HepG2 (cell line): Measurements from ENCODE around the gene CTNND1.

Experiments used
- ASH2L ChIP-seq: fragments of 300-600, 200-600 bp; sonication (generic); IDR thresholded peaks from 2 replicates; pipeline ENCODE4 v1.7.0; 2017; ENCODE audit warnings: low read depth, mild to moderate bottlenecking, moderate library complexity, mixed read lengths, low read length; ENCODE audit not compliant: insufficient read length
- CTCF ChIP-seq: sonication (generic); formaldehyde crosslinking; IDR thresholded peaks from 2 replicates; pipeline ENCODE4 v1.5.0; 2020; ENCODE audit warnings: mild to moderate bottlenecking, missing genetic modification reagents, moderate library complexity
- E2F1 ChIP-seq: sonication (generic); formaldehyde crosslinking; IDR thresholded peaks from 2 replicates; pipeline ENCODE4 v1.5.0; 2020; ENCODE audit warnings: missing genetic modification reagents
- EZH2 ChIP-seq: conservative IDR thresholded peaks from 2 replicates; pipeline ENCODE4 v1.6.1; 2012; ENCODE audit warnings: mild to moderate bottlenecking, low read depth, low read length, moderate library complexity
- FOXA1 ChIP-seq, 2 experiments: fragments of 450-650 bp in 1 of 2; sonication (generic) in 1 of 2; formaldehyde crosslinking in 1 of 2; IDR thresholded peaks; 2 replicates each; pipeline versions ENCODE4 v1.4.0 to v1.6.1; 2016 to 2020; ENCODE audit warnings: missing genetic modification reagents in 1 of 2
- HDAC6 ChIP-seq: fragments of 200-600 bp; sonication (generic); IDR thresholded peaks from 2 replicates; pipeline ENCODE4 v1.7.0; 2017; ENCODE audit warnings: mild to moderate bottlenecking, antibody characterized with exemption, low read length, low read depth
- JUNB ChIP-seq: sonication (generic); formaldehyde crosslinking; IDR thresholded peaks from 2 replicates; pipeline ENCODE4 v1.8.0; 2022; ENCODE audit warnings: missing genetic modification reagents, mild to moderate bottlenecking, borderline replicate concordance
- NFIC ChIP-seq: IDR thresholded peaks from 2 replicates; pipeline ENCODE4 v1.6.1; 2012; ENCODE audit warnings: mild to moderate bottlenecking, low read length, inconsistent platforms
- POLR2A ChIP-seq, 2 experiments: IDR thresholded peaks; 2 replicates each; pipeline ENCODE4 v1.6.1; 2011; ENCODE audit warnings: low read depth in 2 of 2, low read length in 2 of 2, mild to moderate bottlenecking in 1 of 2, moderate library complexity in 1 of 2; ENCODE audit not compliant: insufficient read depth in 1 of 2
- SMARCE1 ChIP-seq: fragments of 450-650 bp; IDR thresholded peaks from 2 replicates; pipeline ENCODE4 v1.6.1; 2017; ENCODE audit warnings: borderline replicate concordance
- ZFAT ChIP-seq: sonication (generic); formaldehyde crosslinking; conservative IDR thresholded peaks from 2 replicates; pipeline ENCODE4 v1.8.1; 2023; ENCODE audit warnings: missing genetic modification reagents, inconsistent platforms

- TF ChIP-seq CTCF (CRISPR knock-in tag) = no peak
- no peak for TF ChIP-seq NFIC
- no peak for TF ChIP-seq SMARCE1
- no peak for TF ChIP-seq E2F1
- TF ChIP-seq JUNB (CRISPR knock-in tag) = no peak
- no peak for TF ChIP-seq EZH2
- no peak for TF ChIP-seq ZFAT (CRISPR knock-in tag)
- TF ChIP-seq HDAC6 = no peak
- no peak for TF ChIP-seq ASH2L
- no peak for TF ChIP-seq POLR2A (IDR thresholded peaks at IDR 0.05; ENCODE audit: insufficient read depth in 1 of 2, low read depth in 2 of 2, low read length in 2 of 2)
- TF ChIP-seq FOXA1 (IDR thresholded peaks at IDR 0.05) = no peak
- no peak for TF ChIP-seq FOXA1 (CRISPR knock-in tag; IDR thresholded peaks at IDR 0.05)
These were observed 19.9 kb downstream of the CTNND1 start for GRCh38 chr11:57781529-57781943.
